GM18907 (cell line): ENCODE data around the gene CCNA2.

Experiments used
- ATAC-seq: cut with Tn5 transposase; IDR thresholded peaks from one replicate; pipeline ENCODE4 v1.9.1; 2021; ENCODE audit warnings: mild to moderate bottlenecking, moderate library complexity; ENCODE audit not compliant: unreplicated experiment

Gene CCNA2

GRCh38 chr4:121777625-121778024 is 46.1 kb downstream of the CCNA2 start:
- ATAC-seq: peak; percentile 73

- ATAC-seq: no peak
Measured at GRCh38 chr4:121776610-121777401, 46.9 kb downstream of the CCNA2 start.

- no peak for ATAC-seq
Measured at GRCh38 chr4:121773883-121774282, 49.8 kb downstream of the CCNA2 start.

DNA sequence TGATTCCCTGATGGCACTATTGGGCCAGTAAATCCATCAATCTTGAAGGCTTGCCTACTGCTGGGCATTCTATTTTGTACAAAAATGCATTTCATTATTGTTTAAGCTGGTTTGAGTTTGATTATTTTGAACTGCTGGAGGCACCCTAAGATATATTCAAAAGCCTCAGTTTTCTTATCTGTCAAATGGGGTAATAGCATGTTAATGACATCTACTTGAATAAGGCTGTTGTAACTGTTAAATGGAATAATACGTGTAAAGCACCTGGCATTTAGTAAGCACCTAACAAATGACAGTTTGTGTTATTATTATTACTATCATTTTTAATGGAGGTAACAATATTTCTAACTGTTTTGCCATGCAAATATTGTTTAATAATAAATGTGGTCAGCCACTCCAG is 51.8 kb downstream of the CCNA2 start:
- ATAC-seq: no peak

DNA sequence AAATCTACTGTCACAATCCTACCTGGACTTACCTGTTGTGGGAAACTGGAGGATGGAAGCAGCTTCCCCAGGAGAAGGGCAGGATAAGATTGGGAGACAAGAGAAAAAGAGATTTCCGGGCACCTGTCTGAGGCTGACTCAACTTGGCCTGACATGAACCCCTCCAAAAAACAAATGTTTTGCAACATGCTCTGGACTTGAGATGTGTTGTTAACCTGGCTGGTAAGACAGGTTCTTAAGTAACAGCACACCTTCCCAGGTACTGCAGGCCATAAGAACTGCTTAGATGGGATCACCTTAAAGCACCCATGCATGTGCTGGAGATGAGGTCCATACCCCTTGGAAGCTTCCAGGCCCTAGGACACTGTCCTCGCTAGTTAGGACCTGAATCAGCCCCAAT is 54.3 kb downstream of the CCNA2 start:
- no peak for ATAC-seq

DNA sequence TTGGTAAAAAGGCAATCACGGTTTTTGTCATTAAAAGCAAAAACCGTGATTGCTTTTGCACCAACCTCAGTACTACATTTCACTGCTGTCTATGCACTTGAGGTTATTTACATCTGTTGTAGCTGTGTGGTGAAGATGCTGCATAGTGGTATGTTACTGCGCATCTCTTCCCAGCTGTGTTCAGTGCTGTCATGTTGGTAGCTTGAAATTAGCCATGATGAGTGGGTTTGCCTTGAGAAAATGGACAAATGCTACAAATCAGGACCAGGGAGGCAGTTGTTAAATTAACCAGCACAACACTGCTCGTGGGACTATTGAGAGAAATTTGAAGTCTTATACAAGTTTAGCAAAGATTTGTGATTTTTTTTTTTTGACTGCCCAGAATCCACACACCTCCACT is 56.5 kb downstream of the CCNA2 start:
- no peak for ATAC-seq
